GM21367 (cell line): ENCODE measurements around the gene ACRBP.
A peak's percentile ranks its signal among the peaks of the same experiment; 100 is the strongest.
"Not testable (repeated sequence)": the region's sequence is repeated elsewhere in the genome, so short reads cannot be mapped to it uniquely, and the experiment has no call there.

Experiments
- ATAC-seq: cut with Tn5 transposase; IDR thresholded peaks from one replicate; pipeline ENCODE4 v1.9.1; 2021; ENCODE audit not compliant: unreplicated experiment

Gene ACRBP

GRCh38 chr12:6618483-6619225 is 28.6 kb downstream of the ACRBP start:
- ATAC-seq: no peak

GRCh38 chr12:6615802-6616201 is 31.4 kb downstream of the ACRBP start:
- ATAC-seq: no peak

GRCh38 chr12:6614513-6615172 is 32.6 kb downstream of the ACRBP start:
- no peak for ATAC-seq

- ATAC-seq: no peak
Observed at GRCh38 chr12:6613776-6614512, 33.3 kb downstream of the ACRBP start.

GRCh38 chr12:6613015-6613775 is 34.0 kb downstream of the ACRBP start:
- no peak for ATAC-seq

GRCh38 chr12:6612652-6613014 is 34.6 kb downstream of the ACRBP start:
- no peak for ATAC-seq

- ATAC-seq: no peak
Observed at GRCh38 chr12:6612247-6612646, 35.0 kb downstream of the ACRBP start.

GRCh38 chr12:6608592-6609281 is 38.5 kb downstream of the ACRBP start:
- no peak for ATAC-seq

- ATAC-seq: peak; percentile 33
Observed at GRCh38 chr12:6607751-6608591, 39.3 kb downstream of the ACRBP start.

GRCh38 chr12:6606331-6607131 is 40.7 kb downstream of the ACRBP start:
- no peak for ATAC-seq

- ATAC-seq: no peak
Observed at GRCh38 chr12:6605421-6606330, 41.6 kb downstream of the ACRBP start.

- ATAC-seq: no peak
Observed at GRCh38 chr12:6604259-6605029, 42.8 kb downstream of the ACRBP start.

- no peak for ATAC-seq
Observed at GRCh38 chr12:6603095-6603567, 44.1 kb downstream of the ACRBP start.

- ATAC-seq: no peak
Observed at GRCh38 chr12:6602526-6602925, 44.7 kb downstream of the ACRBP start.

GRCh38 chr12:6595673-6596072 is 51.6 kb downstream of the ACRBP start:
- ATAC-seq: not testable (repeated sequence)

GRCh38 chr12:6592087-6592486 is 55.1 kb downstream of the ACRBP start:
- ATAC-seq: no peak
